GM11168 (cell line): Measurements from ENCODE around the gene ZNF24.

Experiments used
- in situ Hi-C: fragments of 300-500 bp; cut with MboI; formaldehyde crosslinking; loops from one replicate; pipeline ENCODE4 v1.12.0; 2022; ENCODE audit warnings: low sequenced_read_pairs; ENCODE audit not compliant: unreplicated experiment

ZNF24 gene

DNA sequence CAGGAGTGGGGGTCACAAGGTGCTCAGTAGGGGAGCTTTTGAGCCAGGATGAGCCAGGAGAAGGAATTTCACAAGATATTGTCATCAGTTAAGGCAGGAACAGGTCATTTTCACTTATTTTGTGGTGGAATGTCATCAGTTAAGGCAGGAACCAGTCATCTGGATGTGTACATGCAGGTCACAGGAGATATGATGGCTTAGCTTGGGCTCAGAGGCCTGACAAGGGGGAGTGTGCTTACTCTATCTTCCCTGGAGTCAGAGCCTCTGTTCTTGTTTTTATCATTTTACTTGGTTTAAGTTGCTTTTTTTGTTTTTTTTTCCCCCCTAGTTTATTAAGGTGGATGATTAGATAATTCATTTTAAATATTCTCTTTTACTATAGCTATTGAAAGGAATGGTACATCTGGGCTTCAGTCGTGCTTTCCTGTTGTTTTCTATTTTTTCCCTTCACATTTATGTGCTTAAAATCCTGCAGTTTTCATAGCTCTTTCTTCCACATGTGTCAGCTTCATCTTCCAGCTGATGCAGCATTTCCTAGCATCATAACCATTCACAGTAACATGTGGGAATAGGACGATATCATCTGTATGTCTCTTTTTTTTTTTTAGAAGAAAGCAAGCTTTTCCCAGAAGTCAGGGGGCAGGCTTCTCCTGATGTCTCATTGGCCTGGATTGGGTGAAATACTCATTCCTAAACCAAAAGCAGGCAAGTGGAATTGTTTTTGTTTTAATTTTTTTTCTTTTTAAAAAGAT lies 17.5 kb upstream of the ZNF24 start:
- in situ Hi-C loops: no loop called here

DNA sequence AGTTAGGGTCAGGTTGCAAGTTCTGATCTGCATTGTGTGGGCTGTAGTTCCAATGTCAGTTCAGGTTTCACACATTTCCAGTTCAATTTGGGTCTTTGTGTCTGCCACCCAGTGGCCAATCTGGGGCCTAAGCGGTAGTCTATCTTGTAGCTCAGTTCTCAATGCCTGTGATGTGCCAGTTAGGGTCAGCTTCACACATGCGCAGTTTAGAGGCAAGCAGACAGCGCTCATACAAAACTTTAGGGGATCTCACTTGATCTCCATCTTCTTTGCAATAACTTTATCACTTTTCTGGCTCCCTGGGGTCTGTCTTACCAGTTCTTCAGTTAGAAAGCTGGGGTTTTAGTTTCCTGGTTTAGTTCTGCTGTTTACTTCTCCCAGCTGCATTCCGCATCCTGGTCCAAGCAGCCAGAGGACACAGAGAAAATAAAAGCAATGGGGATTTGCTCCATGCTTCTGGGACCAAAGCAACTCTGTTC lies 11.0 kb upstream of the ZNF24 start:
- in situ Hi-C loops: loop anchor here (10.0 kb wide), 1 partner anchor 120 kb away; no protein-coding TSS in a partner anchor

DNA sequence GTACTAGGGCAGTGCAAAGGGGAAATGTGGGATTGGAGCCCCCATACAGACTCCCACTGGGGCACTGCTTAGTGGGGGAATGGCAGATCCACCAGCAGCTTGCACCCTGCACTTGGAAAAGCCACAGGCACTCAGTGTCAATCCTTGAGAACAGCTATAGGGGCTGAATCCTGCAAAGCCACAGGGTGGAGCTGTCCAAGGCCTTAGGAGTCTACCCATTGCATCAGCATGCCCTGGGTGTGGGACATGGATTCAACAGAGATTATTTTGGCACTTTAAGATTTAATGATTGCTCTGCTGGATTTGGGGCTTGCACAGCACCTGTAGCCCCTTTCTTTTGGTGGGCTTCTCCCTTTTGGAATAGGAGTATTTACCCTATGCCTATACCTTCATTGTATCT lies 8.6 kb upstream of the ZNF24 start:
- in situ Hi-C loops: loop anchor here (10.0 kb wide), 1 partner anchor 118 kb away; no protein-coding TSS in a partner anchor

DNA sequence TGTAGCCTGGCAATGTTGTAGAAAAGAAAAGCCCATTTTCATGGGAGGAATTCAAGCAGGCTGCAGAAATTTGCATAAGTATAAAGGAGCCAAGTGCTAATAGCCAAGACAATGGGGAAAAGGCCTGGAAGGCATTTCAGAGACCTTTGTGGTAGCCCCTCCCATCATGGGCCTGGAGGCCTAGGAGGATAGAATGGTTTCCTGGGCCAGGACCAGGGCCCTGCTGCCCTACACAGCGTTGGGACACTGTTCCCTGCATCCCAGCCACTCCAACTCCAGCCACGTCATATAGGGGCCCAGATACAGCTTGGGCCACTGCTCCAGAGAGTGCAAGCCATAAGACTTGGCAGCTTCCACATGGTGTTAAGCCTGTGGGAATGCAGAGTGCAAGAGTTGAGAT lies 8.1 kb upstream of the ZNF24 start:
- in situ Hi-C loops: loop anchor here (10.0 kb wide), 1 partner anchor 117 kb away; no protein-coding TSS in a partner anchor

DNA sequence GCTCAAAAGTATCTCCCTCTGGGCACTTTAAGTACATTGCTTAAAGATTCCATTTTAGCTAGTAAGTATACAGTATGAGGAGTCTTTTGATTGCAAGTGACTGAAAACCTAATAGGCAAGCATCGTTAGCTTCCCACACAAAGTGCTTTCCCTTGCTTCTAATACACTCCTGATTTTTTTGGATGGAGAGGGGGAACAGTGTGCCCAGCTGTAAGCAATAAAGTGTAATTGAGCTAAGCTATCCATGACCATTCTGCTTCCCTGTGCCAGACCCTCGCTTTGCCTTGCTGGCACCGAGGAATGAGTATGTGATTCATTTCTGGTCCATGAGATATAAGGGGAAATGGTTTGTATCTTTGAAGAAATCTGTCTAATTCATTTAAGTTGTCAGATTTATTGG lies 3.8 kb upstream of the ZNF24 start:
- in situ Hi-C loops: no loop called here

DNA sequence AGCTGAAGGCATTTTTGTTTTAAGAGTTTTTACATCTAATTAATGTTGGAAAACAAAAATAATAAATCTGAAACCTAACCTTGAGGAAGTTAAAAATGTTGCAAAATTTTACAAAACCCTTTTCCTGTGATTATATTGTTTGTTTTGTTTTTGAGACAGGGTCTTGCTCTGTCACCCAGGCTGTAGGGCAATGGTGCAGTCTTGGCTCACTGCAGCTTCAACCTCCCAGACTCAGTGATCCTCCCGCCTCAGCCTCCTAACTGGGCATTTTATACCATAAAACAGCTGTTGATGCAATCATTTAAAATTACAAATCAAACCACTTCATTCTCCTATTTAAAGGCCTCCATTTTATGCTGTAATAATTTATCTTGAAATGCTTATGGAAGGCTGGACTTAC lies 1.7 kb upstream of the ZNF24 start:
- in situ Hi-C loops: no loop called here

DNA sequence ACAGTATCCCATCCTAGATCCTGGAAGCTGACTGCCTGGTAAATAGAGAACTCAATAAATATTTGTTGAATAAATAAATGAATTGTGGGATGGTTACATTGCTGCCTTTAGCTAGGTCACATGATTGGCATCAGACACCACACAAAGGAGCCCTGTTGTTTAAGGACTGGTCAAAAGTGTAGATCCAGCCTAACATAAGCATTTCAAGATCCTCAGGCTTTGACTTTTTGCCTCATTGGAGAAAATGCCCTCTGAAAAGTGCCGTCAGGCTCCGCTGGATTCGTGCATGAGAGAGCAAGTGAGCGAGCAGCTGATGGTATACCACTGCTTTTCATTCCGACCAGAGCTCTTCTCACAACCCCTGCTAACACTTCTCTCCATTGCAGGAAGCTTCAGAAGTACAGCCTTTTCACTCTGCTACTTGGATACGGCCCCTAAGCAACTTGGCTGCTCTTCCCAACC lies 1.3 kb upstream of the ZNF24 start:
- in situ Hi-C loops: no loop called here

DNA sequence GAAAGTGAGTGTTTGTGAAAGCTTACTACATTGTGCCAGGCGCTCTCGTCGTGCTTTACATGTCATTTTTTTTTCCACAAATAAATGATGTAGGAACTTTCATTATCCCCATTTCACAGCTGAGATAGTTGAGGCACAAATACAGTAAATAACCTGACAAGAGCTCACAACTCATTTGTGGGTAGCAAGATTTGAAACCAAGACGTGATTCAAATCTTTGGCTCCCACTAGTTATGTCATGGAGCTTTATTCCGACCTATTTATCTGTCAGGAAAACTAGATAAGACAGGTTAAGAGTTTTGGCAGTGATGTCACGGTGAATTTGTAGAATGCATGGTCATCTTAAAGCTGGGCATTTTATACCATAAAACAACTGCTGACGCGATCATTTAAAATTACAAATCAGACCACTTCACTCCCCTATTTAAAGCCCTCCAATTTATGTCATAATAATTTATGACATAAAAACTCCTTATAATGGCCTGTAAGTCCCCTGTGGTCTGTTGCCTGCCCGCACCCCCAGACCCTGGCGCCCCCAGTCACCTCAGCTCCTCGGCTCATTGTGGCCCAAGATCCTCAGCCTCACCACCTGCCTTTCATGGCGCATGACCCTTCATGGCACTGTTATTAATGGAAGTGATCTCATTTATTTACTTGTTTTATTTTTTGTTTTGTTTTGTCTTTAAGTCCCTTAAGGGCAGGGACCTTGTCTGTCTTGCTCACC lies 678 bp upstream of the ZNF24 start:
- in situ Hi-C loops: no loop called here

DNA sequence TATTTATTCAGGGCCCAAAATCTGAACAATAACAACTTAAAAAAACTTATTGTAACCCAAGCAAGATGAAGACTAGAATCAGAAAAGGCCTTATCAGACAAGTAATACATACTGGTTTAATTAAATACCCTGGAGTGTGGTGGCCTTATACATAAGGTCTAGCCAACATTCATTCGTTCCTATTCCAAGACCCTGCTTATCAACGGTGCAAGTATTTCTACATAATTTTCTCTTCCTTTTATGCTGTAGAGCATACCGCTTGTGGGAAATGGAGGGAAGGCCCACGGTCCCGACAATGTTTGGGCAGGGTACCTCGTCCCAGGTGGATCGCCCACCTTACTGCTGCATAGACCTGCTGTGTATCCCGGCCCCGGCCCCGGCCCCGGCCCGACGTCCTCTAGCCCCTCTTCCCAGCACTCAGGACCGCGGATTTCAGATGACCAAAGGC lies 708 bp downstream of the ZNF24 start:
- in situ Hi-C loops: no loop called here

DNA sequence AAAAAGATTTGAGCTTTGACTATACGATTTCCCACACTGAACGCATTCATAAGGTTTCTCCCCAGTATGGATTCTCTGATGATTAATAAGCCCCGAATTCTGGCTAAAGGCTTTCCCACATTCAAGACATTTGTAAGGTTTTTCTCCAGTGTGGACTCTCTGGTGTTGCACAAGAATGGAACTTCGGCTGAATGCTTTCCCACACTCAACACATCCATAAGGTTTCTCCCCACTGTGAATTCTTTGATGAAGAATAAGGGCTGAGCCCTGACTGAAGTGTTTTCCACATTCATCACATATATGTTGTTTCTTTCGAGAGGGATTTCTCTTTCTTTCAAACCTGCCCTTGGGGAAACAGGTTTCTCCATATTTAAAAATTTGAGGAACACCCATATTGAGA lies 6.9 kb downstream of the ZNF24 start:
- in situ Hi-C loops: no loop called here

DNA sequence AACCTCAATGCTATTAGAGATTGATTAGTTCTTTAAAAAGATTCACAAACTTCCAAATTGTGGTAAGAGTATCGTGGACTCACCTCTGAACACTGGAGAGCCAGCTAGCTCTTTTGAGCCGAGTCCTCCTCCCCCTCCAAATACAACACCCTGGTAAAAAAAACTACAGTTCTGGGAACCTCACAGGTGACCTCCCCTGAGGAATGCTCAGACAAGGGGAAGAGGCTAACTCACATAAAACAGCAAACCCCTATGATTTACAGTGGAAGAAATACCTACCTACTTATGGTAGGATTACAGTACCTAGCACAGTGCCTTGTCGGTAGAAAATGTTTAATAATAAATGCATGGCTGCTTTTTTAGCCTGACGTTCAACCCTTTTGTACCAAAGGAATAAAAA lies 8.4 kb downstream of the ZNF24 start:
- in situ Hi-C loops: no loop called here

DNA sequence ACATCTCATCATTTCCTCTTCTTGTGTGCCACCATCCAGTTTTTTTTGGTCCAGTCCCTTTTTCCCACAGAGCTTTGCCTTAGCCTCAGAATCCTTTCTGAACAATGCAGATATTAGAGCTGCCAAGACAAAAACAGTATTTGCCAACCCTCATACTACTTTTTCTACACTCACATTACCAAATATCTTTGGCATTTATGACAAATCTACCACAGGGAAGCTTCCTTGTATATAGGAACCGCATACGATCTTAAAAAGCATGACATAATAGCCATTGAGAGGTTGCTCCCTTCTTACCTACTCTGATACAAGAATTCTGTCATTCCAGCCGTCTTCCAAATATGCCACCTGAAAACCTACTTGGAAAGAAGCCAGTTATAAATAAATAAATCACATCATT lies 9.4 kb downstream of the ZNF24 start:
- in situ Hi-C loops: no loop called here

DNA sequence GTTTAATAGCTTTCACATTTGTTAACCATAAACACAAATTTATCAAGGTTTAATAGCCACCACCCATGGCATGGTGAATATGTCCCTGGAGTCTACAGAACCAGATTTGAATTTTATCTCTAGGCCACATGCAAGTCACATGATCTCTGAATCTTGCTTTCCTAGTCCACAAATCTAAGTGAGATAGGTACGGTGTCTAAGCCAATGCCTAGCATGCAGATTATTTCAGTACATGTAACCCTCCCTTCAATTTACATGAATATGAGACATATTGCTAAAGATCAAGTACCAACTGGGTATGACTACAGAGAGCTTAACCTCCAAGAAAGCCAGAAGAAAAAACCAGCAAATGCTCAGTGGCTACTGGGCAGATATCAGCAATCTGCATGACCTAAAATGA lies 10.0 kb downstream of the ZNF24 start:
- in situ Hi-C loops: no loop called here

DNA sequence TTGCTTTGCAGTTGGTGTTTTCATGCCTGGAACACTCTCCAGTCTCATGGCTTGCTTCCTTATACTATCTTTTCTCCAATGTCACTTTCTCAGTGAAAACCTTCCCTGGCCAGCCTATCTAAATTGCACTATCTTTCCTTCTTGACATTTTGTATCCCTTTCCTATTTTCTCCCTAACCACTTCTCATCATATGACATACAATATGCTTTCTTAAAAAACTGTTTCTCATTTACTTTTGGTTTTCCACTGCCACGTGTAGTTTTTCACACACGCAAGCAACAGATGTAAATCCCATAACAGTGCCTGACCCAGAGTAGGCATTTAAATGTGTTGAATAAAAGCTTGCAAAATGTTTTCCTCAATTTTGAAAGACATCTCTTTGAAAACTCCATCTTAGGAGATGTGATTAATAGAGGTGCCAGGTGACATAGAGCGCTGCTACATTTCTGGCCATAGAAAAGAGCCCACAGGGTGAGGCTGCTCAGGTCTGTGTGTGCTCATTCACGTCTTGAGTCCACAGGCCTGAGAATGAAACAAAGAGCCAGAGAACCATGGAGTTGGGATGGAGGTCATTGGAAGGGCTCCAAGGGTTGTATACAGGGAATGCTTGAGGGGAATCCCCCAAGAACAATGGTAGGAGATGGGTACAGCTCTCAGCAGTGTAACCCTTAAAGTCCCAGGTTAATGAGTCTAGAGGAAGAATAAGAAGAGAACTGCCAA lies 12.7 kb downstream of the ZNF24 start:
- in situ Hi-C loops: no loop called here

DNA sequence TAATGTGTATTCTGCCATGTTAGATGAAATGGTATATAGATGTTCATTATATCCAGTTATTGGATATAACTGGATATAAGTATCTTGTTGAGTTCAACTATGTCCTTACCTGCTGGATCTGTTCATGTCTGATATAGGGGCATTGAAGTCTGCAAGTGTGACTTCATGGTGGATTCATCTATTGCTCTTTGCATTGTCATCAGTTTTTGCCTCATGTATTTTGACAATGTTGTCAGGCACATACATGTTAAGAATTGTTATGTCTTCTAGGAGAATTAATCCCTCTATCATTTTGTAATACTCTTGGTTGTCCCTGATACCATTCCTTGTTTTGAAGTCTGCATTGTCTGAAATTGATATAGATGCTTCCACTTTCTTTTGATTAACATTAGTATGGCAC lies 15.4 kb downstream of the ZNF24 start:
- in situ Hi-C loops: no loop called here

DNA sequence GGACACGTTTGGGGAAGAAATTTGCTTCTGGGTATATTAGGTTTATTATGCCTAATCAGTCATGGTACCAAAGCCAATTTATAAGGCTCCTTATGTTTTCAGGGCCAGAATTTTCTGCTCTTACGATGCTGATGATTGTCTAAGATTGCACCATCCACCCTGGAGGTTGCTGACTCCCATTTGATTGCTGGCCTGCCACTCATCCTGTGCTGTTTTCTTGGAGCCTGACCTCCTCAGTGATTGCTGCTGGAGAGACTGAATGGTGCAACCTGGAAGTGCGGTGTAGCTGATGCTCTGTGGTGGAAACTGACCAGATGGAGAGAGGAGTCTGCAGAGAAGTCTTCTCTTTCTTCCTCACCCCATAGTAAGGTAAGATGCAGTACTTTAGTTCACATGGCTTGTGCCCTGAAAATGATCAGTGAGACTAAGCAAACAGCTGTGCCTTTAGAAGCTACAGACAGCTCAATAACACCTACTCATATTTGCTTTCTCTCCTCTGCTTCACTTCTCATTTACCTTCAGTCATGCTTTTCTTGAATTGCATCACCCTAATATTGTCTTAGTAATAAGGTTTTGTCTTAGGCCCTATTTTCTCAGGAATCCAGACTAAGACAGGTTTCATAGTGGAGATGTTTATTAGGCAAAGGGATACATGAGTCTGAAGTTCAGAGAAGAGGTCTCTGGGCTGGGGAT lies 17.4 kb downstream of the ZNF24 start:
- in situ Hi-C loops: no loop called here

DNA sequence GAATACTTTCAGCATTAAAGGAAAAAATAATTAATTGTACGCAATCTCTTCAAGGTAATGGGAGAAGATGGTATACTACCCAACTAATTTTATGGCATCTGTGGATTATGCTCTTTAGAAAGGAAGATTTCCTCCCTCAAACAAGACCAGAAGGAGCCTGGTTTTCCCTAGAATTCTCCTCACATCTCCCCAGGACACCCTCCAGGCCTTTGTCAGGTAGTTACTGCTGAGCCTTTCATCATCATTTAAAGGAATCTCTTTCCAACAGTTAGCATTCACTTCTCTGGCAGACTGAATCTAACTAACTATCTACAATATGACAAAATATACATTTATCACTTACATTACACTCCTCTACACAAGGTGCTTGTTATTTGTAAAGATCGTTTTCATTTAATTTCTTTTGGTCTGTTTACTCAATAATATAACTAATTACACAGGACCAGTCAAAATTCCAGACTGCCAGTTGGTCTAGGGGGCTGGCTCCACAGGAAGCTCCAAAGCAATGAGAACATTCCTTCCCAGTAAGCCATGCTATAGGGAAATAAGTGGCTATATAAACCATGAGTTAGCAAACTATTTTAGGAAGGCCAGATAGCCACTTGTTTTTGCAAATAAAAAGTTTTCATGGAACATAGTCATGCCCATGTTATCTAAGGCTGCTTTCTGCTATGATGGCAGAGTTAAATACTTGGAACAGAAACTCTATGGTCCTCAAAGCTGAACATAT lies 19.1 kb downstream of the ZNF24 start:
- in situ Hi-C loops: no loop called here

DNA sequence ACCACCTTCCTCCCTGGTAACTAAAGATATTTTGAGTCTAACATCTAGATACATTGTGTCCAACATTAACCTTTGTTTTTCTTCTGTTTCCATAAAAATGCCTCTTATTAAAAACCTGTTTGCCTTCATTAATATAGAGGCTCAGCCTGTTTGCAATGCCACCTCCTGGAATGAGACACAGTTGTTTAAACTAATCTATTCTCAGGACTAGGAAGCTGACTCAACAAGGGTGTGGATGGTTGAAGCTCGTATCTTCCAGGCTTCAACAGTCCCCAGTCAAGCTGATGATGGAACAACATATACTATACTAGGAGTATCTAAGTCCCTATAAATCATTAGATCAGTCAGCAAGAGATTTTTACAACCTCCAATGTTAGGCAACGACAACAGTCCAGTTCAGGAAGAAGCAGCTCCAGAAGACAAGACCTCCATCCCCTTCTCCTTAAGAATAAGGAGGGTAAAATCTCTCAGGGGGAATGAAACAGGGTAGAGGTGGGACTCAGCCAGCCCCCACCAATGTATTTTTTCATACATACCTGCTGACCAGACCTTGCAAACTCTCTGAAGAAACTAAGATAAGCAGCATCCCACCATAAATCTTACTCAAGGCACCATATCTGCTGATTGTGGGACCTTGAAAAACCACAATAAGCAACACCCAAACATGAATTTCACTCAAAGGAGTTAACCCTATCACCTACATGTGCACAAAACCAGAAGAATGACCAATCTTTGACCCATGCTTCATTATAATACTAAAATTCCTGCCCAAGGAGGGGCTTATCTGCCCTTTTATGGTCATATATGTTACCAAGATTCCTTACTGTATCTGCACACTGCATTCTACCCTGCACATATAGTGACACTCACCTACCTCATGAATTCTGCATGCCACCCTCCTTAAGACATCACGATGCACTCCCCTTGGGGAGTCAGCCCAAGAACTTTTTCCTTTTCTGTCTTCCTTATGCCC lies 21.4 kb downstream of the ZNF24 start:
- in situ Hi-C loops: no loop called here
